C4-2B (cell line): ENCODE results near the gene HADH.

ENCODE experiments used
- H3K27ac ChIP-seq: fragments of 450-650 bp; 2 replicates; pipeline ENCODE4 v1.5.1; 2017
- CTCF ChIP-seq: fragments of 450-650 bp; conservative IDR thresholded peaks from 2 replicates; pipeline ENCODE4 v1.5.1; 2017; ENCODE audit warnings: mild to moderate bottlenecking
- ZFX ChIP-seq: fragments of 450-650 bp; IDR thresholded peaks from 2 replicates; pipeline ENCODE4 v1.6.1; 2017

The HADH gene

GRCh38 chr4:108024085-108024877 is 34.6 kb downstream of the HADH start:
- no peak overlapping the region for H3K27ac ChIP-seq
- TF ChIP-seq ZFX = no peak
- no peak for TF ChIP-seq CTCF

DNA sequence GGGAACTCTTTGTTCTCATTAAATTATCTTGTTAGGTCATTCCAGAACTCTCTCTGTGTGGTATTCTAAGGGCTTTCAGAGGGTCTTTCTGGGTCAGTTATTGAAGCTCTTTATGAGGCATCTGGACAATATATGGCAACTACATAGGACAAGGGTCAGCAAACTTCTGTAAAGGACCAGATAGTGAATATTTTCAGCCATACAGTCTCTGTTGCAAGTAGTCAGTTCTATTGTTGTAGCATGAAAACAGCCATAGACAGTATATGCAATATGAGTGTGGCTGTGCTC is 35.1 kb downstream of the HADH start:
- no peak for TF ChIP-seq CTCF
- no peak for TF ChIP-seq ZFX
- no peak overlapping the region for H3K27ac ChIP-seq

DNA sequence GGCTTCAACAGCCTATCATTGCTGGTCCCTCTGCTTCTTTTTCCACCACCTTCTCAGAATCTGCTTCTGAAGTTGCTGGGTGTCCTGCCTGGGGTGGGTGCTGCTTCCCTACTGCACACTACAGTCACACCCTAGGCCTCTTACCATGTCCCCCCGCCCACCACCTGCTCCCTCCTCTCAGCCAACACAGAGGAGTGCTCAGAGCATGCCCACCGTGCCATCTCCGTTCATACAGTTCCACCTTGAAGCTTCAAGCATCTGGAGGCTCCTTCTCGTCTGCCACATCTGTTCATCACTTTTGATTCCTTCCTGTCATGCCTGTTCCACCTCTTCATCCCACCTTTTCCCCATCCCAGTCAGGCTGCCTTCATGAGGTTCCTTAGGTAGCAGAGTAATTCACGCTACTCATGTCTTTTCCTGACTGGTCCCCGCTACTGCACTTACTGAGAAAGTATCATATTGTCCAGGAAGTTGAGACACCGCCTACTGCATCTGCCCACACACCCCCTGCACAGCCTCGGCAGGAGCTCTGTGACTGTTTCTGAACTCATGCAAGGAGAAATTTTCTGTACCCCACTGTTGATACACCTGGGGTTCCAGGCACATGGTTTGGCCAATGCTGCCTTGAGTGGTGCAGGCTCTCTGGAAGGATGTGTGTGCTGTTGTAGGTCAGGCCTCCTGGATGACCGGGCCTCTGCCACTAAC is 39.5 kb downstream of the HADH start:
- TF ChIP-seq ZFX = no peak
- no peak for TF ChIP-seq CTCF
- H3K27ac ChIP-seq = no peak overlapping the region

- H3K27ac ChIP-seq = no peak overlapping the region
- no peak for TF ChIP-seq CTCF
These were observed 40.0 kb downstream of the HADH start for GRCh38 chr4:108029731-108030130.

DNA sequence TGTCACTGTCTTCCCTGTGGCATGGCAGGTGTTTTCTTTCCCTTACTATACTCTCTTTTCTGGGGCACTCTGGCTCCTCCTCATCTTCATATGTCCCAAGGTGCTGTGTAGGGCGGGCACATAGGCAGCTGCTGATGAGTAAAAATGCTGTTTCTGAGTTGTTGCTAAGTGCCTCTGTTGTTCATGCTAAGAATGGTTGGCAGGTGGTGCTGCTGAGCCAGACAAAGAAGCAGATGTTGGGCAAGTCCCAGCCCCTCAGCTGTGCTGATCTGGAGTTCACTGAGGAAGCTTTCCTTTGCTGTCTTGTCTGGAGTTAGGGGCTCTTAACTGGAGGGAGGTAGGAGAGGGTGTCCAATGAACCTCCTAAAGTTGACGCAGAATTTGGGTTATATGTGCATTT is 40.6 kb downstream of the HADH start:
- TF ChIP-seq CTCF (peak; percentile 54), ZFX (no peak)
- no peak overlapping the region for H3K27ac ChIP-seq

DNA sequence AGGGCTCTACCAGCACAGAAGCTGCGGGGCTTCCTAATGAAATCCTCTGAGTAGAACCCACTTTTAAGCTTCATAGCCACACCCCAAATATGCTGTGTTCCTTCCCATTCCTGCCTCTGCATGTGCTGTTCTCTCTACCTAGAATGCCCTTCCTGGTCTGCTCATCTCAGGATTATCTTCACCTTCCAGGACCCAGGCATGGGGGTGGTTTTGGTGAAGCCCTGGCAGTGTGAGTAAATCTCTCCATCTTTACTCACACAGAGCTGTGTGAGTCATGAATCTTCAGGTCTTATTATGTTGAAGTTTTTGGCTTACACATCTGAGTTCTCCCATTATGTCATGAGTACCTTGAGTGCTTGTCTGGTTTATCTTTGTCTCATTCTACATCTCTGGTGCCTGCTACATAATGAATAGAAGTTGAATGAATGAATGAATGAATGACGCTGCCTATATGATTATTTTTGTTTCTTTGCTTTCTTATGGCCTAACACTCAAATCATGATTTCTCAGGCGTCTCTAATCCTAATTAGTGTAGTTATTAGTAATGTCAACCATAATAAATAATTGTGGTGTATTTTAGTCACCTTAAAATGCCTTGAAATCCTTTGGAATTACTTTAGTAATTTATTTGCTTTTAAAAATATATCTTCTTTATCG is 41.9 kb downstream of the HADH start:
- H3K27ac ChIP-seq = no peak overlapping the region
- no peak for TF ChIP-seq CTCF
- TF ChIP-seq ZFX = no peak

- no peak overlapping the region for H3K27ac ChIP-seq
- no peak for TF ChIP-seq ZFX
These were observed 43.7 kb downstream of the HADH start for GRCh38 chr4:108033348-108033747.
